HEK293 (cell line): ENCODE measurements around the gene LDLRAD4.

ENCODE experiments used
- CTCF ChIP-seq: fragments of 450-650 bp; formaldehyde crosslinking; IDR thresholded peaks from 2 replicates; pipeline ENCODE4 v1.5.1; 2016; ENCODE audit warnings: missing biosample characterization, missing genetic modification characterization
- KLF16 ChIP-seq: fragments of 450-650 bp; formaldehyde crosslinking; IDR thresholded peaks from 2 replicates; pipeline ENCODE4 v1.5.1; 2017; ENCODE audit warnings: missing biosample characterization, missing genetic modification characterization
- MYNN ChIP-seq: fragments of 450-650 bp; formaldehyde crosslinking; IDR thresholded peaks from 2 replicates; pipeline ENCODE4 v1.5.1; 2016; ENCODE audit warnings: missing biosample characterization, missing genetic modification characterization, borderline replicate concordance
- OSR2 ChIP-seq: fragments of 450-650 bp; formaldehyde crosslinking; IDR thresholded peaks from 2 replicates; pipeline ENCODE4 v1.5.1; 2016; ENCODE audit warnings: missing biosample characterization, missing genetic modification characterization
- SALL2 ChIP-seq: fragments of 450-650 bp; formaldehyde crosslinking; IDR thresholded peaks from 2 replicates; pipeline ENCODE4 v1.5.0; 2017; ENCODE audit warnings: missing biosample characterization, mild to moderate bottlenecking, missing genetic modification characterization, borderline replicate concordance
- ZBTB8A ChIP-seq: fragments of 450-650 bp; formaldehyde crosslinking; IDR thresholded peaks from 2 replicates; pipeline ENCODE4 v1.5.1; 2016; ENCODE audit warnings: missing biosample characterization, missing genetic modification characterization
- ZNF148 ChIP-seq: fragments of 450-650 bp; formaldehyde crosslinking; IDR thresholded peaks from 2 replicates; pipeline ENCODE4 v1.5.0; 2017; ENCODE audit warnings: missing biosample characterization, missing genetic modification characterization, borderline replicate concordance
- ZNF292 ChIP-seq: fragments of 450-650 bp; formaldehyde crosslinking; IDR thresholded peaks from 2 replicates; pipeline ENCODE4 v1.5.1; 2016; ENCODE audit warnings: low read depth, missing biosample characterization, missing genetic modification characterization, borderline replicate concordance
- ZNF324 ChIP-seq: fragments of 450-650 bp; formaldehyde crosslinking; IDR thresholded peaks from 2 replicates; pipeline ENCODE4 v1.5.1; 2016; ENCODE audit warnings: missing biosample characterization, missing genetic modification characterization
- ZNF341 ChIP-seq: fragments of 450-650 bp; formaldehyde crosslinking; IDR thresholded peaks from 2 replicates; pipeline ENCODE4; 2016; ENCODE audit warnings: low read depth, missing biosample characterization, missing genetic modification characterization
- ZXDB ChIP-seq: fragments of 450-650 bp; formaldehyde crosslinking; IDR thresholded peaks from 2 replicates; pipeline ENCODE4 v1.5.1; 2016; ENCODE audit warnings: missing biosample characterization, missing genetic modification characterization

GRCh38 chr18:13645093-13645492, 426.5 kb downstream of the LDLRAD4 start:
- TF ChIP-seq ZNF324 (tag by site-specific recombination) (no peak), CTCF (tag by site-specific recombination) (no peak), ZNF292 (tag by site-specific recombination) (no peak), ZXDB (tag by site-specific recombination) (no peak), OSR2 (tag by site-specific recombination) (no peak), ZNF148 (tag by site-specific recombination) (no peak), ZNF341 (tag by site-specific recombination) (no peak), ZBTB8A (tag by site-specific recombination) (no peak), KLF16 (tag by site-specific recombination) (no peak), MYNN (tag by site-specific recombination) (no peak), SALL2 (no peak)
